Measurements from ENCODE around the gene LSS.

- TF ChIP-seq POLR2A (IDR thresholded peaks at IDR 0.05) (no peak), EP300 (IDR thresholded peaks at IDR 0.05) (no peak), CTCF (IDR thresholded peaks at IDR 0.05) (no peak)
Measured at GRCh38 chr21:46142582-46143473, 85.7 kb downstream of the LSS start.
